C4-2B (cell line): ENCODE measurements around the gene PITPNC1.

Source experiments
- H3K27ac ChIP-seq: fragments of 450-650 bp; 2 replicates; pipeline ENCODE4 v1.5.1; 2017
- CTCF ChIP-seq: fragments of 450-650 bp; conservative IDR thresholded peaks from 2 replicates; pipeline ENCODE4 v1.5.1; 2017; ENCODE audit warnings: mild to moderate bottlenecking
- ZFX ChIP-seq: fragments of 450-650 bp; IDR thresholded peaks from 2 replicates; pipeline ENCODE4 v1.6.1; 2017

The PITPNC1 gene

GRCh38 chr17:67488161-67488560 is 111.1 kb downstream of the PITPNC1 start:
- TF ChIP-seq CTCF (no peak), ZFX (no peak)
- H3K27ac ChIP-seq, result no peak overlapping the region

- no peak overlapping the region for H3K27ac ChIP-seq
- TF ChIP-seq ZFX (no peak), CTCF (no peak)
These were observed 111.7 kb downstream of the PITPNC1 start for GRCh38 chr17:67488768-67489167.

- H3K27ac ChIP-seq, result no peak overlapping the region
- TF ChIP-seq CTCF, result no peak
- no peak for TF ChIP-seq ZFX
These were observed 112.2 kb downstream of the PITPNC1 start for GRCh38 chr17:67489273-67489672.

GRCh38 chr17:67490471-67490870 is 113.4 kb downstream of the PITPNC1 start:
- no peak overlapping the region for H3K27ac ChIP-seq
- TF ChIP-seq ZFX (no peak), CTCF (no peak)

- TF ChIP-seq ZFX (no peak), CTCF (no peak)
- H3K27ac ChIP-seq, result no peak overlapping the region
These were observed 114.1 kb downstream of the PITPNC1 start for GRCh38 chr17:67491009-67491680.

GRCh38 chr17:67491681-67492024 is 114.6 kb downstream of the PITPNC1 start:
- no peak overlapping the region for H3K27ac ChIP-seq
- TF ChIP-seq CTCF, result no peak
- TF ChIP-seq ZFX, result no peak

- no peak overlapping the region for H3K27ac ChIP-seq
- TF ChIP-seq CTCF (no peak), ZFX (no peak)
These were observed 115.2 kb downstream of the PITPNC1 start for GRCh38 chr17:67492251-67492740.
